GDM1 (cell line): ENCODE results near the gene FAM135A.
"Not testable (repeated sequence)": the region's sequence is repeated elsewhere in the genome, so short reads cannot be mapped to it uniquely, and the experiment has no call there.

Experiments used
- DNase-seq: peaks from one replicate; lab custom pipeline; 2025; lab: John Stamatoyannopoulos, UW

FAM135A gene

DNA sequence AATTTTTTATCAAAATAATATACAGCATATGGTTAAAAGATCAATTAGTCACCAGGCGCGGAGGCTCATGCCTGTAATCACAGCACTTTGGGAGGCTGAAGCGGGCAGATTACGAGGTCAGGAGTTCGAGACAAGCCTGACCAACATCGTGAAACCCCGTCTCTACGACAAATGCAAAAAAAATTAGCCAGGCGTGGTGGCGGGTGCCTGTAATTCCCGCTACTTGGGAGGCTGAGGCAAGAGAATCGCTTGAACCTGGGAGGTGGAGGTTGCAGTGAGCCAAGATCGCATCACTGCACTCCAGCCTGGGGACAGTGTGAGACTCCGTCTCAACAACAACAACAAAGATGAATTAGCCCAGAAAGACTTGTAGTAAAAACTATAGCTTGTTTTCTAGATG lies 46.4 kb downstream of the FAM135A start:
- not testable (repeated sequence) for DNase-seq

DNA sequence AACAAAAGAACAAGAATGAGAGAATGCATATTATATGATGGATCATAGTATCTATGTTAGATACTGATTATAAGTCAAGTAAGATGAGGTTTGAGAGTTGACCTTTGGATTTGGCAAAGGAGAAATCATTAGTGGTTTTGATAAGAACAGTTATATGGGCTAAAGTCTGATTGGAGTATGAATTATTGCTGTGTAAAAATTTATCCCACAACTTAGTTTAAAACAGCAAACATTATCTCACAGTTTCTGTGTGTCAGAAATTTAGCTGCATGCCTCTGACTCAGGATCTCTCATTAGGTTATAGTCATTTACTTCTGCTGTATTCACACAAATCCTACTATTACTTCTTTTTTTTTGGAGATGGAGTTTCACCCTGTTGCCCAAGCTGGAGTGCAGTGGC lies 56.7 kb downstream of the FAM135A start:
- DNase-seq: no peak

DNA sequence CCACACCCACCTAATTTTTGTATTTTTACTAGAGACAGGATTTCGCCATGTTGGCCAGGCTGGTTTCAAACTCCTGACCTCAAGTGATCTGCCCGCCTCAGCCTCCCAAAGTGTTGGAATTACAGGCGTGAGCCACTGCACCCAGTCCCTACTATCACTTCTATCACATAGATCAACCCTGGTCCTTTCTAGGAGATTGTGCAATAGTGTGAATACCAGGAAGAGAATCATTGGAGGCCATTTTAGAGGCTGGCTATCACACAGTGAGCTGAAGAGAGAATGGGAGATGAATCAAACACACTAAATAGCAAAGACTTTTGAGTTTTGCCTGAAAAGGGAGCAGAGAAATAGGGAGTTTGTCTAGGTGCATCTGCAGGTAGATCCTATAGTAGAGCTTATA lies 57.2 kb downstream of the FAM135A start:
- DNase-seq: not testable (repeated sequence)

DNA sequence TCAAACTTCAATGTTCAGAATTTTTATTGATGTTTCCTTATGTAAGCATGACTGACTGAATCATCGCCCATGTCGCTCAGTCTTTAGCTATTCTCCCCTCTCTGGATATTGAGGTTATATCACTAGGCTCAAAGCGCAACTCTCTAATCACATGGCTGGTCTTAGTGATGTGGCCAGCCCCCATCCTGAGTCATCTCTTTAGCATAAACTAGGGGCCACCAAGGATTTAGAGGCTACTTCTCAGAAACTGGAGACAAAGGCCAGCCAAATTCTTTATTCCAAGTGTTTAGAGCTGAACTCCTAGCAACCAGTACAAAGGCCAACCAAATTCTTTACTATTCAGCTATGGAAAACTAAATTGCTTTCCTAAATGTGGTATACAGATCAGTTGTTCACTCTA lies 61.4 kb downstream of the FAM135A start:
- no peak for DNase-seq

DNA sequence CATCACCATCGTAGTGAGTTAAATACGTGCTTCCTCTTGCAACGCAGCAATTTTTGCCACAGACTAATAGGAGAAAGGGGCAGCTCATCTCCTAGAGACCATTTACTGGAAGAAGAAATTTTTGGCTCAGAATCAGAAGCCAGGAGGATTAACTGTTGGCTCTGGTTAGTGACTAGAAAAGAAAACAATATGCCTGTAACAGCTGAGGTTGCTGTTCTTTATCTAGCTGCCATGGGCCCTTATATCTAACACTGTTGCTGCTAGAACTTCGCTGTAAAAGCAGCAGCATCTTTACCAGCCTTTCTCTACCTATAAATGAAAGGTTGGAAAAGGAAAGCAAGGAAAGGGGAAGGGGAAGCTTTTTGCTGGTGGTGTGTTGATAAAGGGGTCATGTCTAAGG lies 65.9 kb downstream of the FAM135A start:
- no peak for DNase-seq

DNA sequence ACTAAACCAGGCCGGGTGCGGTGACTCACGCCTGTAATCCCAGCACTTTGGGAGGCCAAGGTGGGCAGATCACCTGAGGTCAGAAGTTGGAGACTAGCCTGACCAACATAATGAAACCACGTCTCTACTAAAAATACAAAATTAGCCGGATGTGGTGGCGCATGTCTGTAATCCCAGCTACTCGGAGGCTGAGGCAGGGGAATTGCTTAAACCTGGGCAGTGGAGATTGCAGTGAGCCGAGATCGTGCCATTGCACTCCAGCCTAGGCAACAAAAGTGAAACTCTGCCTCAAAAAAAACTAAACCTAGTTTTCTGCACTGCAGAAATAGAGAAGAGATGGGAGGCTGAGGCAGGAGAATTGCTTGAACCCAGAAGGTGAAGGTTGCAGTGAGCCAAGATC lies 73.3 kb downstream of the FAM135A start:
- DNase-seq: not testable (repeated sequence)

DNA sequence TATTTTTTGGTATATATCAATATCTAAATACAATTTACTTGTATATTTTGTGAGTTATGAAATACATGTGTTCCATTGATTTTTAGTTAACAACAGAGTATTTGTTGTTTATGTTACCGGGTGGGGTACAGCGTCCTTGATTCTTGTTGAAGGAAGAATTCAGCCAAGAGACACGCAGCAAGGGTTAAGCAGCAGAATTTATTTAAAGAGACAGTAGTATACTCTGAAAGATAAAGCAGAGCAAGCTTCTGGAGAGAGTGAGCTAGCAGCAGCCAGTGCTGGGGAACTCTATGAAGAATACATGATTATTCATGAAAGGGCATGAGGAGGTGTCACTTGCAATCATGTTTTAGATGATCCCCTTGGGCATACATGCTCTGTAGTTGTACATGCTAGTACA lies 76.1 kb downstream of the FAM135A start:
- no peak for DNase-seq

DNA sequence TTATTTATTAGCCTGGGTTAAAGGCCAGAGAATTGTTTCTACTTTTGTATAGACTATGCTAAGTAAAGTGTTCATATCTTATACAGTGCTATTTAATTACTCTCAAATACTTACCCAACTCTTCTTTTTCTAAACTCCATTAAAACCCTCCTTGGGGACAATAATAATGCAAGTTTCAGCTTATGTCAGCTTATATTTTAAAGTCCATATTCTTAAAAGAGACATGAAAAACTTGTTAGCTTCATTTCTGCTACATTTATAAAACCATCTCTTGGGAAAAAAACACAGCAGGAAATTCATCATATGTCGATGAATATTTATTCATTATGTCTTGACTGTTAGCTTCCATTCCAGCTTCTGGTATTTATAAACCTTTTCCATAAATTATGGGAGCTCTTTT lies 81.5 kb downstream of the FAM135A start:
- no peak for DNase-seq

DNA sequence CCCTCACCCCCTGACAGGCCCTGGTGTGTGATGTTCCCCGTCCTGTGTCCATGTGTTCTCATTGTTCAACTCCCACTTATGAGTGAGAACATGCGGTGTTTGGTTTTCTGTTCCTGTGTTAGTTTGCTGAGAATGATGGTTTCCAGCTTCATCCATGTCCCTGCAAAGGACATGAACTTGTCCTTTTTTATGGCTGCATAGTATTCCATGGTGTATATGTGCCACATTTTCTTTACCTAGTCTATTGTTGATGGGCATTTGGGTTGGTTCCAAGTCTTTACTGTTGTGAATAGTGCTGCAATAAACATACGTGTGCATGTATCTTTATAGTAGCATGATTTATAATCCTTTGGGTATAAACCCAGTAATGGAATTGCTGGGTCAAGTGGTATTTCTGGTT lies 82.5 kb downstream of the FAM135A start:
- DNase-seq: not testable (repeated sequence)

DNA sequence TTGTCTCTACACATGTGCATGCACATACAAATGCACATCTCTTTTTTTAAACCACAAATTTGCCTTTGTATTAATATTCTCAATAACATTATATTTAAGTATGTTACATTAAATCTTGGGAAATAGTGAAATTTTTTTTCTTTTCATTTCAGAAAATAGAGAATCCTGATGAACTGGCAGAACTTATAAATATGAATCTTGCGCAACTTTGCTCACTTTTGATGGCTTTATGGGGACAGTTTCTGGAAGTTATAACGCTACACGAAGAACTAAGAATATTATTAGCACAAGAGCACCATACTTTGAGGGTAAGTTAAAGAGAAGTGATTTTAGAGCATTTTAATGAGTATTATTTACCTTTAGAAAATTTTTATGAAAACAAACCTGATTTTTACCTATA lies 89.2 kb downstream of the FAM135A start:
- no peak for DNase-seq

DNA sequence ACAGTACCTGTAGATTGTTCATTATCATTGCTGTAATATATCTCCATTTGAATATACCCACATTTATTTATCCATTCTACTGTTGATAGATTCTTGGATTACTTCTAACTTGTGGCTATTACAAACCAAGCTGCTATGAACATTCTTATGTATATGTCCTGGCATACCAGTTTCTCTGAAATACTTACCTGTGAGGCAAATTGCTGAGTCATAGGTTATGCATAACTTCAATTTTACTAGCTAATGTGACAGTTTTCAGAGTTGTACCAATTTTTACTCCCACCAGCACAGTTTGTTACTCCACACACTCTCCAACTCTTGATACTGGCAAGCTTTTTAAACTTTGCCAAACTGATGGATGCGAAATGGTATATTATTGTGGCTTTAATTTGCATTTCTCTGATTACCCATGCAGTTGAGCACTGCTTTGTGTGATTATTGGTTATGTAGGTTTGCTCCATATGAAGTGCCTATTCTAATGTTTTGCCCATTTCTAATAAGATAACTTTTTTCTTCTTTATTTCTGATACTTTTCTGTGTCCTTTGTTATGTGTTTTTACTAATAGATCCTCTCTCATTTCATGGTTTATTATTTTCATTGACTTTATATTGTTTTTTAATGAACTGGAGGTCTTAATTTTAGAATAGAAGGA lies 90.6 kb downstream of the FAM135A start:
- DNase-seq: no peak

DNA sequence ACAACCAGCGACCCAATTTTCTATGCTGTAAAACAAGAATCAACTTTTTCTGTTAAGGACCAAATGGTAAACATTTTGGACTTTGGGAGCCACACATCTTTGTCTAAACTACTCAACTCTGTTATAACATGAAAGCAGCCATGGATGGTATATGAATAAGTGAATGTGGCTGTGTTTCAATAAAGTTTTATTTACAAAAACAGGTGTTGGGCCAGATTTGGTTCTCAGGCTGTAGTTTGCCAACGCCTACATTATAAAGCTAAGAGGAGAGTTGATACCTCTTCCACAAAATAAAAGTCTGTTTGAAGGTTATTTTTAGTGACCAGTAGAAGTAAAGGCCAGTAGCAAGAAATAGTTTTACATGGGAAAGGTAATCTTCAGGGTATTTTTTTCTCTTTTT lies 93.0 kb downstream of the FAM135A start:
- no peak for DNase-seq

DNA sequence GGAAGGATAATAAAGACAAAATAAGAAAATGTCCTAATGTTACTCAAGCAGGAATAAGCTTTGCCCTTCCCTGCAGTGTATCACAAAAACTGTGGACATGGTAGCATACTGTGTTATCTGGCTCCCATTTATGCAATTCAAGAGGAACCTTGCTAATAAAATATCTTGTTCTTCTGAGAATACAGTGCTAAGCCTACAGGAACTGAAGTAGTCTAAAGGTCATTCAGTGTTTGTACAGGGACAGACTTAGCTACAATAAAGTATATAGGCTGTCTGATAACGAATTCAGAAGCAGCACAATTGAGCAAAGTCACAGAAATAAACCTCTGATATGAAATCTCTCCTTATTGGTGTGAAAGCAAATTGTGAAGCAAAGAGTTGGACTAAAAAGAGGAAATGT lies 93.9 kb downstream of the FAM135A start:
- no peak for DNase-seq

DNA sequence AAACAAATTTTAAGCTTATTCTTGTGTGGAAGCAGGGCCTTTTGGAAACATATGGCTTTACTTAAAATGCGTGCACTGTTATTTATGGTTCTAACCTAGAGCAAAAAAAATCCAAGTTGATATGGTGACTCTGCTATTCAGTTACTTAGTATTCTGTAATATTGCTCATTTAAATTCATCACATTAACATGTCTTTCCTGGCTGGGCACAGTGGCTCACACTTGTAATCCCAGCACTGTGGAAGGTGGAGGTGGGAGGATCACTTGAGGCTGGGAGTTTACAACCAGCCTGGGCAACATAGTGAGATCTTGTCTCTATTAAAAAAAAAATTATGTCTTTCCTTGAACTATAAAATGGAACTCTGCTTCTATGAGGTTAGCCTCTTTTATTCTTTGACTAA lies 95.6 kb downstream of the FAM135A start:
- DNase-seq: no peak

DNA sequence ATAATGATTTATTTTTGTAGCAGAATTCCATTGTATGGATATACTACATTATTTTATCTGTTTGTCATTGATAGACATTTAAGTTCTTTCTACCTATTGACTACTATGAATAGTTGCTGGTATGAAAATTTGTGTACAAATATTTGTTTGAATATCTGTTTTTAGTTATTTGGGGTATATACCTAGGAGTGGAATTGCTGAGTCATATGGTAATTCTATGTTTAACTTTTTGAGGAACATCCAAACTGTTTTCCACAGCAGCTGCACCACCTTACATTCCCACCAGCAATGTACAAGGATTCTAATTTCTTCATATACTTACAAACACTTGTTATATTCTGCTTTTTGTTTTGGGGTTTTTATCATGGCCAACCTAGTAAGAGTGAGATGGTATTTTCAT lies 97.3 kb downstream of the FAM135A start:
- no peak for DNase-seq

DNA sequence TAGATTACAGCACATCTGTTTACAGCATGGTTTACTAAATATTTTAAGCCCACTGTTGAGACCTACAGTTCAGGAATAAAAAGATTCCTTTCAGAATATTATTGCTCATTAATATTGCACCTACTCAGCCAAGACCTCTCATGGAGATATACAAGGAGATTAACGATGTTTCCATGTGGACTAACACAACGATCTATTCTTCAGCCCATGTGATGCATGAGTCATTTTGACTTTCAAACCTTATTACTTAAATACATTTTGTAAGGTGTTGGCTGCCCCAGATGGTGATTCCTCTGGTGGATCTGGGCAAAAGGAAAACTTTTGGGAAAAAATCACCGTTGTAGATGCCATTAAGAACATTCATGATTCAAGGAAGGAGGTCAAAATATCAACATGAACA lies 105.4 kb downstream of the FAM135A start:
- DNase-seq: no peak

DNA sequence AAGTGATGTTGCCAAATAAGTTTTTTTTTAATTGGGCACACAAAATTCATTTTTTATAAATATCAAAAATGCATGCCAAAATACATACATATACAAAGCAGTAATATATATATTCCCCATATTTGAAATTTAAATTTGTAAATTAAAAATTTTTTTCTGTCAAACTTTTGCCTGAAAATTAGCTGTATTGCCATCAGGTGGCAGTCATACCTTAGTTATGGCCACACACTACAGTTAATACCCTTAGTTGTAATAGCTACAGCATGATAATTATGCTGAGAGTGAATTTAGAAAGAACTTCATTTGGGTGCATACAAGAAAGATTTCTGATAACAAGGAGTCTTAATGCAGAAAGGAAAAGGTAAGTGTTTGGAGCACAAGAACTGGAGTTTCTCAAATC lies 107.3 kb downstream of the FAM135A start:
- DNase-seq: no peak

DNA sequence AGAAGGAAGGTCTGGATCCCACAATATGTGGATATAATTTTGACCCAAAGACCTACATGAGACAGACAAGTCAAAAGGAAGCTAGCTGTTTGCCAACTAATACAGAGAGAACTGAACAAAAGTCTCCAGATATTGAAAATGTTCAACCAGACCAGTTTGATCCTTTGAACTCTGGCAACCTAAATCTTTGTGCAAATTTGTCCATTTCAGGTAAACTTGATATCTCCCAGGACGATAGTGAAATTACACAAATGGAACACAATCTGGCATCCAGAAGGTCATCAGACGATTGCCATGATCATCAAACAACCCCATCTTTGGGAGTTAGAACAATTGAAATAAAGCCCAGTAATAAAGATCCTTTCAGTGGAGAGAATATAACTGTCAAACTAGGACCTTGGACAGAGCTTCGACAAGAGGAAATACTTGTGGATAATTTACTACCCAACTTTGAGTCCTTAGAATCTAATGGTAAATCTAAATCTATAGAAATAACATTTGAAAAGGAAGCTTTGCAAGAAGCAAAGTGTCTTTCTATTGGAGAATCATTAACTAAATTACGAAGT lies 111.5 kb downstream of the FAM135A start:
- no peak for DNase-seq

DNA sequence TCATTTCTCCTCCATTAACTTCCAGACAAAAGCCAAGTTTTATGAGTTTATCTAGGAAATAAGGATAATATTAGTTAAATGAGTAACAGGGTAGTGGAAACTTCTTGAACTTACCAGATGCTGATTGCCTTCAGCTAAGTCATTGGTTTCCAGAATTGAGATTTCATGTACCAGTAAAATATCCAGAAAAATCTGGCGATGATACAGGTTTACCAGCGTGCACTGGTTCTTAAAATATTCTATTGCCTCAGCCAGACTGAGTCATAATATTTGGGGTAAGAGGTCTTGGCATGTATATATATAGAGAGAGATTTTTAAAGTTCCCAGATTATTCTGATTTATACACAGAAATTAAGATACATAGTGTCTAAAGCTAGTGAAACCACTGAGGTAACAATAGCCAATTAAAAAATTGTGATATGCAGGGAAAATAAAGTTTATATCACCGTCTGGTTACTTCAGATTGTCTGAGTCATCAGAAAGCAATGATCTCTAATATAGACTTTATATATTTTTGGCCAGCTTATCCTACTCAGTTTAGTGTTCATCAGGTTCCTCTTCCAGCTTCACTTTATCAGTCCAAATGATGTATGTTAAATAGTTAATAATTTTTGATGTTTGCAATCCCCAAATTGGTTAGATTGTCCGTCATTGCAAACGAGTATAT lies 113.9 kb downstream of the FAM135A start:
- DNase-seq: no peak

DNA sequence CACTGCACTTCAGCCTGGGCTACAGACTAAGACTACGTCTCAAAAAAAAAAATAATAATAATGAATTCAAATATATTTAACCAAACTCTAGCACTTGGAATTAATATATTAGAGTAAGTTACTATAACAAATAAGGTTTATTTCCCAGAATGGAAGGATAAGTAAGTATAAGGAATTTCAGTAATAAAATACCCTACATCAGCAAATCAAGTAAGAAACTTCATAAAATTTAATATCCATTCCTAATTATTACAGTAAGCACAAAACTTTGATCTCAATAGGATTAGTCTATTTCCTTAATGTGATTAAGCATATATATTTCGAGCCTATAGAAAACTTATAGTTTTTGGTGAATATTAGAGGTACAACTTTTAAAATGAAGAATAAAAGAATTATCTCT lies 116.7 kb downstream of the FAM135A start:
- no peak for DNase-seq

DNA sequence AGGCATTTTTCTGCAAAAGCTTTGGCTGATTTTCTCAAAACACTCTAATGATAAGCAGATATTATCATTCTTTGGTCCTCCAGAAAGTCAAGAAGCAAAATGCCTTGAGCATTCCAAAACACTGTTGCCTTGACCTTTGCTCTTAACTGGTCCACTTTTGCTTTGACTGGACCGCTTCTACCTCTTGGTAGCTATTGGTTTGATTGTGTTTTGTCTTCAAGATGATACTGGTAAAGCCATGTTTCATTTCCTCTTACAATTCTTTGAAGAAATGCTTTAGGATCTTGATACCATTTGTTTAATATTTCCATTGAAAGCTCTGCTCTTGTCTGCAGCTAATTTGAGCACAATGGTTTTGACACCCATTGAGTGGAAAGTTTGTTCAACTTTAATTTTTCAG lies 117.8 kb downstream of the FAM135A start:
- DNase-seq: no peak

DNA sequence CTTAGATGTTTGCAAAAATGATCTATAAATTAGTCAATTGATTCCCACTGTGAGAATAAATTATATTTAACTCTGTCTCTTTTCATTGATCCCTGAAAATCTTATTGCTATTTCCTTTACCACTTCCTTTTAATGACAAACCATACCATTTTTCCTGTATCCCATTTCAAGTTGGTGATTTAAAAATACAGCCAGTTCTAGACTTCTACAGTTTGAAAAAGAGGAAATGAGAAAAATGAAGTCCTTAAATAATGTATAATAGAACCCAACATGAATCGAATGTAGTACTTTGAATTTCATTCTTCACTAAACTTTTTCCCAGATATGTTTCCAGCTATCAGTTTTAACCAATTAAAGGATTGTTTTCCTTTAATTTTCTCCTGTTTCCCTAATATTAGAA lies 124.0 kb downstream of the FAM135A start:
- no peak for DNase-seq

DNA sequence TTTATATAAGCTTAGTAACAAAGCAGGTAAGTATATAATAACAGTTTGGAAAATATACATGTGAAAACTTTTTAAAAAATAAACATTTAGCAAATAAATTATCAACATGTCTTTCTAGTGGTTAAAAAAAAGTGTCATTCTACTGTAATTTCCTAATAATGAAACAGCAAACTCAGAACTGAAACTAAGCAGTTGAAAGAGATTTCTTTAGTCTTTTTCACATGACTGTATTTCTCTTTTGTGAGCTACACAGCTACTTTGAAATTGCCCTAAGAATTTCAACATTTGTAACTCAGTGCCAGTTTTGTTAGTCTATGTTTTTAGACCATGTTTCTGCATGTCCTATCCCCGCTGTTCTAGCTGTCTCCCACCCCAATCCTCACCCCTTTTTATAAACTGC lies 125.1 kb downstream of the FAM135A start:
- DNase-seq: no peak

DNA sequence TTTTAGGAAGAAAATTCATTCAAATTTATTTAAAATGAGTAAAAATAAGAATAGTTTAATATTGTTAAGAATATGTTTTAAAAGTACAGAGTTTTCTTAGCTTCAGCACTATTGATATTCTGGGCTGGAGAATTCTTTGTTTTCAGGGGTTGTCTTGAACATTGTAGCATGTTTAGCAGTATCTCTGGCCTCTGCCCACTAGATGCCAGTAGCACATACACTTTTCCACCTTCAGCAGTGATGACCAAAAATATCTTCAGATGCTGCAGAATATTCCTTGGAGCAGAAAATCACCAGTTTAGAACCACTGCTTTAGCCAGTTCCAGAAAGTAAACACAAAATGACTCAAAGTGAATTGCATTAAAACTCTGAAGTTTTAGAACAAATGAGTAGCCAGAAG lies 134.0 kb downstream of the FAM135A start:
- no peak for DNase-seq
